GM04504 (cell line): ENCODE data around the gene SNX2.
"Not testable (repeated sequence)": the region's sequence is repeated elsewhere in the genome, so short reads cannot be mapped to it uniquely, and the experiment has no call there.

Experiments used
- DNase-seq: peaks from one replicate; pipeline ENCODE4 v3.0.0-alpha.2; 2012; ENCODE audit warnings: low read depth

The SNX2 gene

DNA sequence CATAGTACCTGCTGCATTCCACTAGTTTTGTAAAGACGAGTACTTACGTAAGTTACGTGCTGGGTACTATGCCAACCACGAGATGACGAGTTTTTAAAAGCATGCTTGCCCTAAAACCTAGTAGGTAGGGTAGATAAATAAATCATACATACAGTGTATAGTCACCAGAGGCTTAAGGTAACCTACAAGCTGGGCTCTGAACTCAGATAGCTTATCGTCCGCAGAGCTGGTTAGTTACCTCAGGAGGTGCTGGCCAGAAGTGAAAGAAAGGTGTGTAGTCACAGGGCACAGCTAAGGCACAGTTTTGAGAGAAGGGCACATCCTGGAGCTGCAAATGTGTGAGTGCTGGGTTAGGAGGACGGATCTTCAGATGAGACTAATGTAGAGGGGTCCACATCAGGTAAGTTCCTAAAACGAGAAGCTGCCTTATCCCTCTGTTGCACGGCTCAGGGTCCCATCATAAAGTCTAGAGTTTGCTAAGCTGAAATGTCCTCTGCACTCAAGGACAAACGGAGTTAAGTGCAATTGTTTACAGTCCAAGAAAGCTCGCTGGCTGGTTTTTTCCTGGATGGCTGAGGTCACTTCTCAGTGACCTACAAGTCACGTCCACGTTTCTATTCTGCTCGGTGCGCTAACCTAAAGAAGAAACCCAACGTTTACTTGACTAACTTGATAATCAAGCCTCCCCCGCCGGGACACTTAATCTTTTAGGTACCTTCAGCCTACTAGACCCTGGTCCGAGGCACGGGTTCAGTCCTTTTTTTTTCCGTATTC lies 69.4 kb downstream of the SNX2 start:
- DNase-seq = no peak

DNA sequence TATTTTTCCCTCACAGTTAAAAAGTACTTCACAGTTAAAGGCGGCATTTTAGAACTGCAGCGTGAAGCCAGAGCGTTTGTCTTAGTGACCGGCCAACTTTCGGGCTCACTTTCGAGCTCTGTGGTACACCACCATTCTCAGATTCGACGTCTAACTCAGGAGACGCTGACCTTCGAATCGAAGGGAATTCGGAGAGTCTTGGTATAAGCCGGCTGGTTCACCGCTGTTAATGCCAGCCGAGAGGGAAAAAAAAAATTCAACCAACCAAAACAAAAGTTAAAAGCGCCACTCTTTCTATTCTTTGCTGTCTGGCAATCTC lies 70.0 kb downstream of the SNX2 start:
- DNase-seq = no peak

DNA sequence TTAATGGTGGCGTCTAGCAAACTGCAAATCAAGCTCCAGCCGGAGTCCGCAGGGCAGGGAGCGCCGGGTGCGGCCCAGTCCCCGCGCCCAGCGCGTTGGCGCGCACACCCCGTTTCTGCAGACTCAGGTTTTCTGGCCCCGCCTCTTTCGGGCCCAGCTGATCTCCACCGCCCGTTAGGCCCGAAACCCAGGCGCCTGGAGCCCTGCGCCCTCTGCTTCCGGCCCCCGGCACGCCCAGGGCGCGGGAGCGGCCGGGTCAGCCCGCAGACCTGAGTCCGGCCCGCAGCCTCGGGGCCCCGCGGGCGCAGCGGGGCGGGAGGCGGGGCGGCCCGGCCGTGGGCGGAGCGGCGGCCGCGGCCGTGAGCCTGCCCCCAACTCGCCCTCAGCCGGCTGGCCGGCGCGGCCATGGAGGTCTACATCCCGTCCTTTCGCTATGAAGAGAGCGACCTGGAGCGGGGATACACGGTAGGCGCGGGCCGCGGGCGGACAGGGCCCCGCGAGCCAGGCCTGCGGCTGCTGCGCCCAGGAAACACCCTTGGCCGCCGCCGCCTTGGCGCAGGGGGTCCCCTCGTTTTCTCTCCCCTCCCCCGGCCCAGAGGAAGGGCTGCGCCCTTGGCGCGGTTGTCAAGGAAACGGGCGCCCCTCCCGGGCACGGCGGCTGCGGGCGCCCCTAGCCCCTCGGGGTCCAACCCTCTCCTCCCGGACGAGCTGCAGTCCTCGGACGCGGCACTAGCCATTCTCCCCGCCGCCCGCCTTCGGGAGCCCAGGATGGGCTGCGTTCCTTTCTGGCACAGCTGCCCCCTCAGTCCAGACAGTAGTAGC lies 70.6 kb downstream of the SNX2 start, which contains the start of gene SNX24:
SNX24 (plus strand) TSS at position 385 of the 822 bp plus-strand sequence; CDS start at position 406, 21 bp downstream.
- DNase-seq = peak; percentile 39

DNA sequence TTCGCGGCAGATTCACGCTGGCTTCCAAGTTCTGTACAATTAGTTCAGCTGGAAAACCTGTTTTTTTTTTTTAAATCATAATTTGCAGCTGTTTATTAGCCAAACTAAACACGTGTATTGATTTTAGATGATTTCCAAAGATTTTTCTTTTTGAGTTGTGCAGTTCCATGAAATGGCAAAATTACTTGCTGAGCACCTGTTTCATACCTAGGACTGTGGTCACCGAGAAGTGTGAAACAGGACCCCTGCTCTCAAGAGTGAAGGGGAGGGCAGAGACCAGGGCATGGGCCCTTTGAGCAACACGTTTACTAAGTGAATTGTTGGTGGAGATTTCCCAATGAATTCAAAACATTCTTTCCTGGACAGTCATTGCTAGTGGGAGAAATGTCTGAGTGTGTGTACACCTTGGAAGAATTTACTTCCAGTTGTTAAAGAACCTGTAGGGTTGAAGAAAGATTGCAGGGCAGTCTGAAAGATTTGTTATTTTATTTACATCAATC lies 71.2 kb downstream of the SNX2 start:
- no peak for DNase-seq

DNA sequence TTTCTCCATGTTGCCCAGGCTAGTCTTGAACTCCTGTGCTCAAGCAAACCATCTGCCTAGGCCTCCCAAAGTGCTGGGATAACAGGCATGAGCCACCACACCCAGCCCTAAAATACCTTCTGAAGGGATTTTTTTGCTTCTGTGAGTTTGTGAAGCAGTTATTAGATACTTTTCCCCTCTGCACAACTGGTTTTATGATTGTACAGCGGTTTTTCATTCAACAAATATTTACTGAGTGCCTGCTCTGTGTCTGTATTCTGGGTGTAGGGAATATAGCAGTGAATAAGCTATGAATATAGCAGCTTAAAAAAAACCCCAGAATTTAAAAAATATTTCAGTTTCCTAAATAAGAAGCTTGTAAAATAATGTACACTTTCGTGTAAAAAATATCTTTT lies 72.8 kb downstream of the SNX2 start:
- DNase-seq = no peak

DNA sequence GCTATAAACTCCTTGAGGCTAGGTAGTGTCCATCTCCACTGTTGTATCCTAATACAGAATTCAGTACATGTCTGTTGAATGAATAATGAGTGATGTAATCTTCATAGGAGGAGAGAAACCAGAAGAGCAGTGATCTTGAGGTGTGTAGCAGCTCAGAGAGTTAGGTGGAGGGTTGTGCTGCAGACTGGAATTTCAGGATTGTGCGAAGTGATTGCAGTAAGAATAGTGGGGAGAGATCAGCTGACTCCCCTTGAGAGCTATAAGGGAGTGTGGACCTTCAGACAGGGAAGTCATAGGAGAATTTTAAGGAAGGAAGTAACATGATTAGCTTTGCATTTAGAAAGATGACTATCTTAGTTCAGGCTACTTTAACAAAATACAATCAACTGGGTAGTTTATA lies 74.9 kb downstream of the SNX2 start:
- DNase-seq = no peak

DNA sequence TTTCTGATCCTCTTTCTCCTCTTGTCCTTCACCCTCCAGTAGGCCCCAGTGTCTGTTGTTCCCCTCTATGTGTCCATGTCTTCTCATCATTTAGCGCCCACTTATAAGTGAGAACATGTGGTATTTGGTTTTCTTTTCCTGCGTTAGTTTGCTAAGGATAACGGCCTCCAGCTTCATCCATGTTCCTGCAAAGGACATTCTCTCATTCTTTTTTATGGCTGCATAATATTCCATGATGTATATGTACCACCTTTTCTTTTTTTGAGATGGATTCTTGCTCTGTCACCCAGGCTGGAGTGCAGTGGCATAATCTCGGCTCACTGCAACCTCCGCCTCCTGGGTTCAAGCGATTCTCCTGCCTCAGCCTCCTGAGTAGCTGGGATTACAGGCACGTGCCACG lies 82.7 kb downstream of the SNX2 start:
- DNase-seq = not testable (repeated sequence)

DNA sequence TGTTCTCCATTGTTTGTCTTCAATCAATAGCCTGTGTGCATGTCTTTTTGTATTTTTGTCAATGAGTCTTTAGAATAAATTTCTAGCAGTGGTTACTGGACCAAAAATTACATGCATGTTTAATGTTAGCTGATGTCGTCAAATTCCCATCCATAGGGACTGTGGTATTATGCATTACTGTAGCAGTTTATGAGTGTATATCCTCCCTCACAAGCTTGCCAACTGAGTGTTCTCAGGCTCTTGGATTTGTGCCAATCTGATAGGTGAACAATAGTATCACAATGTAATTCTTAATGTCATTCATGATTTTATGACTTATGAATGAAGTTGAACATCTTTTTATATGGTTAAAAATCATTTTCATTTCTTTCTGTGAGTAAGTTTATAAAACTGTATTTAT lies 83.6 kb downstream of the SNX2 start:
- DNase-seq = no peak

DNA sequence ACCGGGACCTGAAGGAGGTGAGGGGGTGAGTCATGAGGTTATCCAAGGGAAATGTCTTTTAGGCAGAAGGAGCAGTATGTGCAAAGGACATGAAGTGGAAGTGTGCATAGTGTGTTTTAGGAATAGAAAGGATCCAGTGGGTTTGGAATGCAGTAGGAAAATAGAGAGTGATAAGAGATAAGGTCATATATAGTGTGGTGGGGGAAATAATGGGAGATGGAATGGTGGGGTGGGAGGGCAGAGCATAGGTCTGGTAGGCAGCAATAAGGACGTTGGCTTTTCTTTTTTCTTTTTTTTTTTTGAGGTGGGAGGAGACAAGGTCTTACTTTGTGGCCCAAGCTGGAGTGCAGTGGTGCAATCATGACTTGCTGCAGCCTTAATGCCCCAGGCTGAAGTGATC lies 88.4 kb downstream of the SNX2 start:
- DNase-seq = no peak

DNA sequence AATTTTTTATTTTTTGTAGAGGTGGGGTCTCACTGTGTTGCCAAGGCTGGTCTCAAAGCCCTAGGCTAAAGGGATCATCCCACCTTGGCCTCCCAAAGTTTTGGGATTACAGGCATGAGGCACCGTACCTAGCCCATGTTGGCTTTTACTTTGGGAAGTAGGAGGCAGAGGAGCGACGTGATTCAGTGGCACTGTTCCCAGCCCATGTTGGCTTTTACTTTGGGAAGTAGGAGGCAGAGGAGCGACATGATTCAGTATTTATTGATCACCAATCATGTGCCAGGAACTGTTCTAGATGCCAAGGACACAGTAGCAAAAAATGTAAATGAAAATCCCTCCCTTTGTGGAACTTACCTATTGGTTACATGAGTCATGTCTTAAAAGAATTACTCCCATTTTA lies 88.8 kb downstream of the SNX2 start:
- no peak for DNase-seq

DNA sequence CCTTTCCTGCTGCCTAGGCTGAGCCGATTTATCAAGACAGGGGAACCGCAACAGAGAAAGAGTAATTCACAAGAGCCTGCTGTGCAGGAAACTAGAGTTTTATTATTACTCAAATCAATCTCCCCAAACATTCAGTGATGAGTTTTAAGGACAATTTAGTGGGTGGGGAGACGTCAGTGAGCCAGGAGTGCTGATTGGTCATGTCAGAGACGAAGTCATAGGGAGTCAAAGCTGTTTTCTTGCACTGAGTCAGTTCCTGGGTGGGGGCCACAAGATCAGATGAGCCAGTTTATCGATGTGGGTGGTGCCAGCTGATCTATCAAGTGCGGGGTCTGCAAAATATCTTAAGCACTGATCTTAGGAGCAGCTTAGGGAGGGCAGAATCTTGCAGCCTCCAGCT lies 89.5 kb downstream of the SNX2 start:
- DNase-seq = no peak

DNA sequence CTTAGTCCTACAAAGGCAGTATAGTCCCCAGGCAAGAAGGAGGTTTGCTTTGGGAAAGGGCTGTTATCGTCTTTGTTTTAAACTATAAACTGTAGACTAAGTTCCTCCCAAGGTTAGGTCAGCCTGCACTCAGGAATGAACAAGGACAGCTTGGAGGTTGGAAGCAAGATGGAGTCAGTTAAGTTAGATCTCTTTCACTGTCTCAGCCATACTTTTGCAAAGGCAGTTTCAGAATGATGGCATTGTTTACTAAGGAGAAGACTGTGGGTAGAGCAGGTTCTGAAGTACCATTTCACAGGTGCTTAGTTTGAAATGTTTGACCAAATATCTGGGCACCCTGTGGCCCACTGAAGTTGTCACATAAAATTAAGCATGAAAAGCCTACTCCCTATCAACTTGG lies 90.0 kb downstream of the SNX2 start:
- no peak for DNase-seq

DNA sequence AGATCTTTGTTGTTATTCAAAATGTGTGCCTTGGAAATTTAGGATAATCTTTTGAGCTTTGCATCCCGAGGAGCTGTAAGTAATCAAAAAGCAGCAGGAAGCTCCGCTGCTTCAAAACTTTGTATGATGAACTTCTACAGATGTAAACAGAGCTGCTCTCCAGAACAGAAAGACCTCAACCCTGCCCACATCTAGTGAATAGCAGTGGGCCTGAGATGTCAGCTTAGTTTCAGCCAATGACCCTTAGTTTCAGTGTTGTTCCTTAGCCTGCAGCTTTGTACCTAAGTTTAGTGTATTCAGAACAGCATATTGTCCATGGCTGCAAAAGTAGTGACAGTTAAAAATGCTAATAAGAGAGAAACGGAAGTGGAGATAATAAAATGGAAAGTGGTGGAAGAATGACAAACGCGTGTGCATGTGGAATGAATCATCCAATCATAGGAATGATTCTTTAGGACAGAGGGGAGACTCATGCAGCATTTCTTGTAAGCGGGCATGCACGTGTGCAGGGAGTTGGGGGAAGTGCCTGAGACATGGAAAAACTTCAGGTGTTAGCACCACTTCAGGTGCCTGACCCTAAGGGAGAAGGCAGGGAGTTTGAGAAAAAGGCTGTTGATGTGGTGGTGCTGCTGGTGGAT lies 95.5 kb downstream of the SNX2 start:
- DNase-seq = no peak

DNA sequence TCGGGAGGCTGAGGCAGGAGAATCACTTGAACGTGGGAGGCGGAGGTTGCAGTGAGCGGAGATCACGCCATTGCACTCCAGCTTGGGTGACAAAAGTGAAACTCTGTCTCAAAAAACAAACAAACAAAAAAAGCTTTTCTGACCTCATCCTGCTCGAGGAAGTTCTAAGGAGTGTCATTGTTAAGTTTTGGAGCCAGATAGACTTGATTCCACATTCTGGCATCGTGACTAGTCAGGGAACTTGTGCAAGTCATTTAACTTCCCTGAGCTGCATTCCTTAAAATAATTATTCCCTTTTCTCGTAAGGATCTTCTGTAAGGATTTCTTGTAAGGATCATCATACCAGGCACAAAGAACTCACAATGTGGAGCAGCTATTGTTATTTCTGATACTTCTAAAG lies 96.8 kb downstream of the SNX2 start:
- DNase-seq = peak; percentile 37

DNA sequence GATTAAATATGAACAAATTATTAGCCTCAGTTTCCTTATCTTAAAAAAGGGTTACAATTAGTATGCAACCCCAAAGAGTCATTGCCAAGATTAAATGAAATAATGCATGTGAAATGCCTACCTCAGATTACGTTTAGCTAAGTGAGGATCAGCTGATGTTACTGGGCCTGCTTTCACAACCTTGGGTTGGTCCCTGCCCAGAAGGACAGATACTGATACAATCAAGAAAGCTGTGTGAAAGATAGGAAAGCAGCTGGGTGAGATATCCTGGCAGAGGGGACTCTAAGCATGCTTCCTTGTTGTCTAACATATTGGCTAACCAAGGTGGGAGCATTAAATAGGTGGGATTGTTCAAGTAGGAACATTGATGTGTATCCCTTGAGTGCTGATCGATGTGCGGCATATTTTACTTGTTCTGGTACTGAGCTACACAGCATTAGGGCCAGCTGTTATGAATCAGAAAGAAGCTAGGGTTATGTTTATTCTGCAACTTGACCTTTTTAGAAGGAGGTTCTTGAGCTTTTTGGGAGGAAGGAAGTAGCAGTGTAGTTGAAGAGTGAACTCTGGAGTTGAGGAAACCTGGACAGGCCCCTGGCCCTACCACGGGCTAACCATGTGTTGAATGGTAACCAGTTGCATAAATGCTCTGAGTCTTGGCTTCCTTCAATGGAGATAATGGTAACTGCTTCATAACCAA lies 99.4 kb downstream of the SNX2 start:
- DNase-seq = no peak

DNA sequence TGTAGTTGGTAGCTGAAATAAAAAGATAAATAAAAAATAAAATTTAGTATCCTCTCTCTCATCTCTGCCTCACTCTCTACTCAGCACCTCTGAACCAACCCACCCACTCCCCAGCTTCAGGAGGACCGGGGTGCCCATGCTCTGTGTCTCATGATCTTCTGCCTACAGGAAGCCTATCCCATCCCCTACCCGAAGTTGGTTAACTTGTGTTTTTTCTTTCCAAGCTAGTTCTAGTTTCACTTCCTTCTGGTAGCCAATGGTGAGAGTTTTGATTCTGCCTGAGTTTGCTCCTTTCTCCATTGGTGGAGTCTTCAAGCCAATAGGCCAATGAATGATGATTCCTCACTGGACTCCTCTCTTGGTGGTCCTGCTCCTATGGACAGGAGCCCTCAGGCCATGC lies 102.6 kb downstream of the SNX2 start:
- no peak for DNase-seq

DNA sequence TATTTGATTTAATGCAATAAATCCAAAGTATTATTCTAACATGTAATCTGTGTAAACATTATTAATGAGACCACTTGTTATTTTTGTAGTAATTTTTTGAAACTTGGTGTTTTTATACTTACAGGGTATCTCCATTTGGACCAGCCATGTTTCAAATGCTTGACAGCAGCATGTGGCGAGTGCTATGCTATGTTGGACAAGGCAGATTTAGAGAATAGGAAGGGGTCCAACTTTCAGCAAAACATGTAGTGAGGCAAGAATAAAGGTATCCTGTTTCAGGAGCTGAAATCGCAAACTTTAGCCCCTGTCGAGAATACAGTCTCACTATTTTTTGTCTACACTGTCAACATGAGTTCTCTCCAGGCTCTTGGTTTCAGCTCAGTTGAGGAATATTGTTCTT lies 104.2 kb downstream of the SNX2 start:
- no peak for DNase-seq
